Psoas muscle (tissue), 8 donors: ENCODE results near the gene IER5L. TPM values are rescaled to one million over a fixed set of nuclear protein-coding genes. Genes with fewer than 3 reads are reported as not detected.

Experiments used
- ATAC-seq, 4 donors: fragments of 200-7000 bp; cut with Tn5 transposase; one replicate each; pipeline ENCODE4 v1.9.1; 2020; ENCODE audit warnings: moderate library complexity in 3 of 4, mild to moderate bottlenecking in 2 of 4
- DNase-seq, 2 donors: peaks; one replicate each; pipeline ENCODE4 v3.0.0-alpha.2; 2020
- H3K27ac ChIP-seq: fragments of 200-600 bp; one replicate; pipeline ENCODE4 v1.8.0; 2022
- H3K27me3 ChIP-seq, 3 donors: fragments of 200-600 bp in 1 of 3; one replicate each; pipeline versions ENCODE4 v1.6.1 to v1.8.0; 2013 to 2022; ENCODE audit warnings: low read length in 2 of 3, mild to moderate bottlenecking in 2 of 3, moderate library complexity in 1 of 3; ENCODE audit not compliant: insufficient read depth in 3 of 3
- H3K36me3 ChIP-seq, 2 donors: fragments of 200-600 bp in 1 of 2; one replicate each; pipeline versions ENCODE4 v1.6.1 to v1.8.0; 2013 to 2022; ENCODE audit warnings: low read depth in 1 of 2, mild to moderate bottlenecking in 1 of 2, moderate library complexity in 1 of 2; ENCODE audit not compliant: insufficient read depth in 1 of 2
- H3K4me1 ChIP-seq: fragments of 200-600 bp; one replicate; pipeline ENCODE4 v1.8.0; 2022
- H3K4me3 ChIP-seq: fragments of 200-600 bp; one replicate; pipeline ENCODE4 v1.8.0; 2022; ENCODE audit warnings: mild to moderate bottlenecking
- H3K9me3 ChIP-seq: fragments of 200-600 bp; one replicate; pipeline ENCODE4 v1.8.0; 2022
- CTCF ChIP-seq: fragments of 200-600 bp; IDR thresholded peaks from one replicate; pipeline ENCODE4 v1.8.0; 2022; ENCODE audit warnings: antibody characterized with exemption
- WGBS, 3 donors: extraction: QIAGEN DNeasy Blood & Tissue Kit; methylation state at CpG; one replicate each; pipeline versions ENCODE4 v1.1.6 to v1.1.7; 2013; 5-methylcytosine and 5-hydroxymethylcytosine counted together
- intact Hi-C, 2 donors: fragments of 100-400 bp; cut with DNase I; formaldehyde crosslinking; loops; one replicate each; pipeline versions ENCODE4 v1.11.0 to v1.14.2; 2022
- long read RNA-seq, 2 donors: library from polyadenylated mRNA; unstranded; transcript quantifications; one replicate each; pipeline ENCODE4 v2.0.0, GENCODE V29; 2021
- polyA plus RNA-seq, 3 donors: library from polyadenylated mRNA; stranded (reverse); fragments of 200-250 nt; gene quantifications; one replicate each; pipeline ENCODE4 v1.2.3, GENCODE V29; 2013
- total RNA-seq, 4 donors: library from RNA; stranded (reverse); fragmentation: NEBNext Ultra II Directional in 2 of 4; extraction: Animal tissue kit (Norgen Biotek cat#: 25700) in 2 of 4; gene quantifications; one replicate each; pipeline versions ENCODE4 v1.2.1 to v1.2.4, GENCODE V29; 2021 to 2023
- donor health status: healthy with polysubstance abuse.
- donor health status: DM: no; HTN: no; CAD: no; lungs with moderate emphysema.
- donor health status: Bipolar disorder and iron deficiency.
- donor health status: healthy.
- donor health status: DM: yes; HTN: yes; CAD: no.
- donor health status: DM: no; HTN: no; CAD: no.
- donor health status: DM: no; HTN: no; CAD: no.
- donor health status: DM: yes; HTN: yes; CAD: no.

IER5L gene
- total RNA-seq: 1 to 10 TPM; 1.7 to 4.5 (median 3.4) TPM
- 1 to 10 TPM; 1.4 to 8.3 (median 3.0) TPM for polyA plus RNA-seq
- long read RNA-seq, donor 1, partial matches to known transcripts: 0 of 1 reads
- long read RNA-seq, donor 1, other reads (novel, unspliced or antisense): 0 of 1 reads
- long read RNA-seq, donor 2, partial matches to known transcripts: 0 of 3 reads
- long read RNA-seq, donor 2, other reads (novel, unspliced or antisense): 0 of 3 reads

GRCh38 chr9:129177791-129178567, at the start of gene IER5L:
Gene IER5L, minus strand, starts transcription at chr9:129178261. Its CDS starts 209 bp downstream, at chr9:129178052.
- DNase-seq (peak; percentile 96 to 97), ATAC-seq (peak; percentile 89 to 90 (median 90))
- WGBS, 3 donors: 0 to 1% (median 0%) methylated on average over 76 to 90 of the region's 90 CpGs
- H3K4me1 ChIP-seq: peaks cover 17% of the 10 kb centered on the region
- no peaks in the 10 kb centered on the region for H3K27me3 ChIP-seq
- no peaks in the 10 kb centered on the region for H3K9me3 ChIP-seq
- H3K4me3 ChIP-seq: peak within 1 kb of the TSS; percentile 86
- no peak for TF ChIP-seq CTCF
- intact Hi-C loops: loop anchor here in 1 of 2 donors (2.0 kb wide), 1 partner anchor 311 kb away; no protein-coding TSS in a partner anchor
- H3K27ac ChIP-seq: peak within 1 kb of the TSS; percentile 89
- H3K36me3 ChIP-seq: no peaks in the 10 kb centered on the region

DNA sequence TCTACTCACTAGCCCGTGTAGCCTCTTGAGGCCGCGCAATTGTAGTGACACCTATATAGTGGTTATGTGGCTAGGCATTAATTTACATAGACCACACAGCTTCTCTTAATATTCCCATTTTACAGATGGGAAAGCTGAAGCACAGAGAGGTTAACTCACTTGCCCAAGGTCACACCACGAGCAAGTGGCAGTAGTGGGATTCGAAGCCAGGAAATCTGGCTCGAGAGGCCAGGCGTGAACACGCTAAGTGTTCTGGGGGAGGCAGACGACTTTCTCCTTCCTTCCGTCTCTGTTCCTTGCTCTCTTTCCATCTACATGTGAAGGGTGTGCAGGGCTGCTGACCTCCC, 49.8 kb upstream of the IER5L start:
- ATAC-seq: no peak
- Histone ChIP-seq H3K4me1 (no peaks in the 10 kb centered on the region), H3K36me3 (no peaks in the 10 kb centered on the region), H3K27ac (no peak overlapping the region), H3K4me3 (no peak overlapping the region), H3K9me3 (no peaks in the 10 kb centered on the region), H3K27me3 (no peaks in the 10 kb centered on the region)
- WGBS, 3 donors: 82 to 91% (median 85%) methylated on average over 10 of the region's 10 CpGs
- no peak for TF ChIP-seq CTCF
- intact Hi-C loops: no loop called here
- no peak for DNase-seq

DNA sequence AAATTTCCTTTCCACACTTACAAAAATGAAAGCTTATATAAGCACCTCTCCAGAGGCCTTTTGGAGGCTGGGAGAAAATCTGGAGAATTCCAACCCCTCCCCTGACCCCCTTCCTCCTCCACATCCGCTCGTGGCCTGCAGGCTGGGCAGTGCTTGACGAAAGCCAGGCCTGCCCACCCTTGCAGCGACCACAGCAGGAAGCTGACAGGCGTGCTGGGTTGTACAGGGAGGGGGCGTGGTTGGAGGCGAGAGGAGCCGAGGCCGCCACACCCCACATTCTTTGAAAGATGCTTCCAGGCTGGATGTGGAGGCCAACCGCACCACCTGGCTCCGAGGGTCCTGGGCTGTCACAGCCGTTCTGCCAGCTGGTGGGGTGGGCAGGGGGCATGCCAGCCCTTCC, 47.8 kb upstream of the IER5L start:
- Histone ChIP-seq H3K4me3 (no peak overlapping the region), H3K4me1 (no peaks in the 10 kb centered on the region), H3K9me3 (no peaks in the 10 kb centered on the region), H3K27me3 (no peaks in the 10 kb centered on the region), H3K36me3 (no peaks in the 10 kb centered on the region), H3K27ac (peak overlapping the region; percentile 30)
- TF ChIP-seq CTCF: no peak
- intact Hi-C loops: no loop called here
- WGBS, 3 donors: 26 to 34% (median 29%) methylated on average over 12 of the region's 12 CpGs
- peak; percentile 43 to 67 (median 47) for ATAC-seq
- DNase-seq: peak; percentile 76 to 79

GRCh38 chr9:129225490-129225778, 47.4 kb upstream of the IER5L start:
- H3K27me3 ChIP-seq: no peaks in the 10 kb centered on the region
- no peaks in the 10 kb centered on the region for H3K9me3 ChIP-seq
- TF ChIP-seq CTCF: no peak
- DNase-seq: no peak
- intact Hi-C loops: no loop called here
- no peak overlapping the region for H3K4me3 ChIP-seq
- ATAC-seq: no peak
- no peaks in the 10 kb centered on the region for H3K4me1 ChIP-seq
- 77 to 85% (median 85%) methylated on average over 3 of the region's 3 CpGs for WGBS, 3 donors
- peak overlapping the region; percentile 30 for H3K27ac ChIP-seq
- H3K36me3 ChIP-seq: no peaks in the 10 kb centered on the region
